Neutrophil (primary cell): ENCODE measurements around the gene NR1H2.

Experiments used
- H3K27ac ChIP-seq: fragments of 200-600 bp; sonication (generic); 2 replicates; pipeline ENCODE4 v1.5.1; 2016; ENCODE audit warnings: mild to moderate bottlenecking, moderate library complexity
- H3K27me3 ChIP-seq: fragments of 200-600 bp; sonication (generic); 2 replicates; pipeline ENCODE4 v1.6.0; 2016; ENCODE audit warnings: mild to moderate bottlenecking
- H3K36me3 ChIP-seq: fragments of 200-600 bp; sonication (generic); 2 replicates; pipeline ENCODE4 v1.5.1; 2017
- H3K4me1 ChIP-seq, 2 experiments: fragments of 200-600 bp in 1 of 2; sonication (generic) in 1 of 2; 1 replicate in 1 of 2; 2 replicates in 1 of 2; pipeline versions ENCODE4 v1.5.1 to v1.6.1; 2013 to 2016; ENCODE audit warnings: low read depth in 1 of 2, low read length in 1 of 2, mild to moderate bottlenecking in 1 of 2, moderate library complexity in 1 of 2; ENCODE audit not compliant: control insufficient read depth in 1 of 2, insufficient read depth in 1 of 2
- H3K4me3 ChIP-seq, 2 experiments: fragments of 200-600 bp in 1 of 2; sonication (generic) in 1 of 2; 1 replicate in 1 of 2; 2 replicates in 1 of 2; pipeline ENCODE4 v1.5.1; 2013 to 2016; ENCODE audit warnings: low read depth in 1 of 2, low read length in 1 of 2, mild to moderate bottlenecking in 1 of 2, moderate library complexity in 1 of 2
- H3K9me3 ChIP-seq: fragments of 200-600 bp; sonication (generic); 2 replicates; pipeline ENCODE4 v1.5.1; 2016
- TF ChIP-seq, protein P1 (sequence below): fragments of 200-600 bp; sonication (generic); IDR thresholded peaks from 2 replicates; pipeline ENCODE4 v1.5.1; 2016; ENCODE audit warnings: antibody characterized with exemption

The NR1H2 gene

GRCh38 chr19:50377051-50377461 is 799 bp downstream of the NR1H2 start:
- peak overlapping the region in 1 of 2 experiments; percentile 93 for H3K4me3 ChIP-seq
- peak overlapping the region; percentile 100 for H3K27ac ChIP-seq
- TF ChIP-seq, protein P1, sequence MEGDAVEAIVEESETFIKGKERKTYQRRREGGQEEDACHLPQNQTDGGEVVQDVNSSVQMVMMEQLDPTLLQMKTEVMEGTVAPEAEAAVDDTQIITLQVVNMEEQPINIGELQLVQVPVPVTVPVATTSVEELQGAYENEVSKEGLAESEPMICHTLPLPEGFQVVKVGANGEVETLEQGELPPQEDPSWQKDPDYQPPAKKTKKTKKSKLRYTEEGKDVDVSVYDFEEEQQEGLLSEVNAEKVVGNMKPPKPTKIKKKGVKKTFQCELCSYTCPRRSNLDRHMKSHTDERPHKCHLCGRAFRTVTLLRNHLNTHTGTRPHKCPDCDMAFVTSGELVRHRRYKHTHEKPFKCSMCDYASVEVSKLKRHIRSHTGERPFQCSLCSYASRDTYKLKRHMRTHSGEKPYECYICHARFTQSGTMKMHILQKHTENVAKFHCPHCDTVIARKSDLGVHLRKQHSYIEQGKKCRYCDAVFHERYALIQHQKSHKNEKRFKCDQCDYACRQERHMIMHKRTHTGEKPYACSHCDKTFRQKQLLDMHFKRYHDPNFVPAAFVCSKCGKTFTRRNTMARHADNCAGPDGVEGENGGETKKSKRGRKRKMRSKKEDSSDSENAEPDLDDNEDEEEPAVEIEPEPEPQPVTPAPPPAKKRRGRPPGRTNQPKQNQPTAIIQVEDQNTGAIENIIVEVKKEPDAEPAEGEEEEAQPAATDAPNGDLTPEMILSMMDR: no peak
- H3K4me1 ChIP-seq: peaks cover 0 to 13% of the 10 kb centered on the region in 2 experiments
- no peaks in the 10 kb centered on the region for H3K27me3 ChIP-seq
- H3K9me3 ChIP-seq: no peaks in the 10 kb centered on the region
- H3K36me3 ChIP-seq: peaks cover 56% of the 10 kb centered on the region

GRCh38 chr19:50377517-50377916 is 1.3 kb downstream of the NR1H2 start:
- no peaks in the 10 kb centered on the region for H3K9me3 ChIP-seq
- TF ChIP-seq, protein P1: no peak
- H3K36me3 ChIP-seq: peaks cover 61% of the 10 kb centered on the region
- no peaks in the 10 kb centered on the region for H3K27me3 ChIP-seq
- H3K4me3 ChIP-seq: no peak overlapping the region
- H3K4me1 ChIP-seq: peaks cover 0 to 13% of the 10 kb centered on the region in 2 experiments
- peak overlapping the region; percentile 100 for H3K27ac ChIP-seq

DNA sequence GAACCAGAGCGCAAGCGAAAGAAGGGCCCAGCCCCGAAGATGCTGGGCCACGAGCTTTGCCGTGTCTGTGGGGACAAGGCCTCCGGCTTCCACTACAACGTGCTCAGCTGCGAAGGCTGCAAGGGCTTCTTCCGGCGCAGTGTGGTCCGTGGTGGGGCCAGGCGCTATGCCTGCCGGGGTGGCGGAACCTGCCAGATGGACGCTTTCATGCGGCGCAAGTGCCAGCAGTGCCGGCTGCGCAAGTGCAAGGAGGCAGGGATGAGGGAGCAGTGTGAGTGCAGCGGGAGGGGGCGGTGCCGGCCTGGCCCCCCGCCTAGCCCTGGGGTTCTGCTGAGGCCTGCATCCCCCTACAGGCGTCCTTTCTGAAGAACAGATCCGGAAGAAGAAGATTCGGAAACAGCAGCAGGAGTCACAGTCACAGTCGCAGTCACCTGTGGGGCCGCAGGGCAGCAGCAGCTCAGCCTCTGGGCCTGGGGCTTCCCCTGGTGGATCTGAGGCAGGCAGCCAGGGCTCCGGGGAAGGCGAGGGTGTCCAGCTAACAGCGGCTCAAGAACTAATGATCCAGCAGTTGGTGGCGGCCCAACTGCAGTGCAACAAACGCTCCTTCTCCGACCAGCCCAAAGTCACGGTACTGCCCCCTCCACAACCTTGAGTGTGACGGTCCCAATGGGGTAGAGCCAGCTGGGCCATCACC is 2.1 kb downstream of the NR1H2 start:
- Histone ChIP-seq H3K9me3 (no peaks in the 10 kb centered on the region), H3K27me3 (no peaks in the 10 kb centered on the region), H3K36me3 (peaks cover 68% of the 10 kb centered on the region), H3K4me1 (peaks cover 2 to 13% of the 10 kb centered on the region in 2 experiments), H3K4me3 (no peak overlapping the region), H3K27ac (peak overlapping the region; percentile 100)
- TF ChIP-seq, protein P1: no peak

GRCh38 chr19:50378863-50379236 is 2.6 kb downstream of the NR1H2 start:
- H3K4me3 ChIP-seq: no peak overlapping the region
- H3K9me3 ChIP-seq: no peaks in the 10 kb centered on the region
- TF ChIP-seq, protein P1: no peak
- peak overlapping the region; percentile 6 for H3K27ac ChIP-seq
- peaks cover 68% of the 10 kb centered on the region for H3K36me3 ChIP-seq
- peaks cover 8 to 17% of the 10 kb centered on the region in 2 experiments for H3K4me1 ChIP-seq
- H3K27me3 ChIP-seq: no peaks in the 10 kb centered on the region

DNA sequence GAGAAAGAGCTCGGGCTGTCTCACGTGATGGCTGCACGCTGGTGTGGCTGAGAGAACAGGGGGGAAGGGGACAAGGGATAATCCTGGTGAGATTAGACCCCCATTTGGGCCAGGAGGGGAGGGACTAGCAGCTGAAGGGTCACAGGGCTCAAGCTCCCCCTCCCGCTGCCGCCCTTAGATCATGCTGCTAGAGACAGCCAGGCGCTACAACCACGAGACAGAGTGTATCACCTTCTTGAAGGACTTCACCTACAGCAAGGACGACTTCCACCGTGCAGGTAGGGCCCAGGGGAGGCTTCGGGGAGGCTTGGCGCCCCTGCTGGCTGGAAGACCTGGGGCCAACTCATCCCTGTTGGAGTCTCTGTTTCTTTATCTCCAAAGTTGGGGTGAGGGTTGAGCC is 3.3 kb downstream of the NR1H2 start:
- Histone ChIP-seq H3K4me1 (peaks cover 10 to 25% of the 10 kb centered on the region in 2 experiments), H3K4me3 (no peak overlapping the region), H3K9me3 (no peaks in the 10 kb centered on the region), H3K27me3 (no peaks in the 10 kb centered on the region), H3K27ac (no peak overlapping the region), H3K36me3 (peaks cover 68% of the 10 kb centered on the region)
- TF ChIP-seq, protein P1: no peak
